K562 (cell line): ENCODE results near the gene UGT3A2. TPM values are rescaled to one million over a fixed set of nuclear protein-coding genes. Genes with fewer than 3 reads are reported as not detected.

Experiments
- ADNP ChIP-seq: fragments of 200-800 bp; sonication (Bioruptor generic); IDR thresholded peaks from 2 replicates; pipeline ENCODE4 v1.6.1; 2016; ENCODE audit warnings: missing genetic modification characterization, missing compliant biosample characterization
- BRF1 ChIP-seq: IDR thresholded peaks from 3 replicates; pipeline ENCODE4 v1.6.1; 2011; ENCODE audit warnings: borderline replicate concordance, mild to moderate bottlenecking; ENCODE audit not compliant: insufficient read length; ENCODE audit errors: extremely low read depth
- CGGBP1 ChIP-seq: fragments of 250-450 bp; sonication (Bioruptor Pico); IDR thresholded peaks from 2 replicates; pipeline ENCODE4 v1.9.0; 2021; ENCODE audit warnings: mild to moderate bottlenecking
- E2F1 ChIP-seq: sonication (generic); formaldehyde crosslinking; IDR thresholded peaks from 2 replicates; pipeline ENCODE4 v1.8.1; 2023; ENCODE audit warnings: mild to moderate bottlenecking, missing genetic modification reagents, moderate library complexity
- EZH2 ChIP-seq: IDR thresholded peaks from 2 replicates; pipeline ENCODE4 v1.6.1; 2012; ENCODE audit warnings: low read depth, mild to moderate bottlenecking, inconsistent platforms, low read length, borderline replicate concordance
- FUS ChIP-seq: fragments of 200-400 bp; formaldehyde crosslinking; optimal IDR thresholded peaks from 2 replicates; pipeline ENCODE3; 2017; ENCODE audit warnings: low read depth, low read length
- GTF2F1 ChIP-seq: IDR thresholded peaks from 2 replicates; pipeline ENCODE4 v1.6.1; 2011; ENCODE audit warnings: low read depth, low read length, improper control_type of control experiment
- HOMEZ ChIP-seq: fragments of 250-450 bp; sonication (Bioruptor Pico); IDR thresholded peaks from 2 replicates; pipeline ENCODE4 v1.4.0; 2020; ENCODE audit warnings: mild to moderate bottlenecking, moderate library complexity
- HOXB6 ChIP-seq: fragments of 250-450 bp; sonication (Bioruptor Pico); IDR thresholded peaks from 2 replicates; pipeline ENCODE4 v1.5.1; 2022; ENCODE audit warnings: mild to moderate bottlenecking, borderline replicate concordance
- HSF4 ChIP-seq: fragments of 250-450 bp; sonication (Bioruptor Pico); IDR thresholded peaks from 2 replicates; pipeline ENCODE4 v2.1.2; 2022; ENCODE audit warnings: mild to moderate bottlenecking, moderate library complexity, borderline replicate concordance
- KDM2B ChIP-seq: fragments of 250-450 bp; sonication (Bioruptor Pico); IDR thresholded peaks from 2 replicates; pipeline ENCODE4 v1.8.0; 2021; ENCODE audit warnings: mild to moderate bottlenecking, moderate library complexity
- MAFG ChIP-seq: fragments of 450-650 bp; conservative IDR thresholded peaks from 2 replicates; pipeline ENCODE4 v1.6.1; 2016; ENCODE audit warnings: missing genetic modification characterization, missing compliant biosample characterization
- MAFK ChIP-seq: IDR thresholded peaks from 2 replicates; pipeline ENCODE4 v1.6.1; 2011; ENCODE audit warnings: low read length, improper control_type of control experiment
- MEF2D ChIP-seq: conservative IDR thresholded peaks from 2 replicates; pipeline ENCODE4 v1.6.1; 2016; ENCODE audit warnings: low read depth, missing genetic modification characterization, missing compliant biosample characterization
- POLR2A ChIP-seq: fragments of 450-650 bp; conservative IDR thresholded peaks from 2 replicates; pipeline ENCODE4 v1.6.1; 2016
- PRPF4 ChIP-seq: fragments of 200-400 bp; formaldehyde crosslinking; IDR thresholded peaks from one replicate; pipeline ENCODE4 v1.6.1; 2017; ENCODE audit warnings: low read length, low read depth, mild to moderate bottlenecking; ENCODE audit not compliant: insufficient read depth, poor library complexity, severe bottlenecking
- SNIP1 ChIP-seq: fragments of 450-650 bp; IDR thresholded peaks from 2 replicates; pipeline ENCODE4 v1.7.1; 2017; ENCODE audit warnings: low read depth, mild to moderate bottlenecking
- TGIF2 ChIP-seq: sonication (generic); formaldehyde crosslinking; IDR thresholded peaks from 2 replicates; pipeline ENCODE4 v1.8.1; 2022; ENCODE audit warnings: mild to moderate bottlenecking, missing genetic modification reagents, moderate library complexity
- TOE1 ChIP-seq, 2 experiments: fragments of 450-650 bp in 1 of 2; sonication (generic) in 1 of 2; formaldehyde crosslinking in 1 of 2; IDR thresholded peaks; 2 replicates each; pipeline versions ENCODE4 v1.7.1 to v1.8.0; 2016 to 2022; ENCODE audit warnings: borderline replicate concordance in 2 of 2, mild to moderate bottlenecking in 2 of 2, antibody characterized with exemption in 1 of 2, inconsistent platforms in 1 of 2, low read depth in 1 of 2, missing genetic modification reagents in 1 of 2, moderate library complexity in 1 of 2
- U2AF1 ChIP-seq: fragments of 200-400 bp; formaldehyde crosslinking; optimal IDR thresholded peaks from 2 replicates; pipeline ENCODE3; 2017; ENCODE audit warnings: mild to moderate bottlenecking, low read depth, low read length, moderate library complexity
- ZBTB2 ChIP-seq: fragments of 450-650 bp; IDR thresholded peaks from 2 replicates; pipeline ENCODE4 v1.6.1; 2016; ENCODE audit warnings: antibody characterized with exemption
- ZNF143 ChIP-seq: sonication (generic); formaldehyde crosslinking; IDR thresholded peaks from 2 replicates; pipeline ENCODE4 v1.9.0; 2022; ENCODE audit warnings: mild to moderate bottlenecking, missing genetic modification reagents
- ZNF589 ChIP-seq: fragments of 200-800 bp; sonication (Bioruptor generic); IDR thresholded peaks from 2 replicates; pipeline ENCODE4 v1.6.1; 2016; ENCODE audit warnings: low read depth, missing genetic modification characterization, missing compliant biosample characterization
- polyA plus RNA-seq, 8 experiments: library from polyadenylated mRNA; depleted of rRNA in 4 of 8; stranded (reverse) in 5 of 8; unstranded in 3 of 8; fragments of >200 nt; fragmentation: Nextera tagmentation in 2 of 8; fragmentation: Illumina TruSeq in 1 of 8; extraction: Ambion mirVana in 2 of 8; extraction: Trizol in 1 of 8; gene quantifications; 2 replicates each; pipeline versions ENCODE4 v1.2.1 to v1.2.3, GENCODE V29; 2011 to 2014; ENCODE audit warnings: inconsistent platforms in 1 of 8, missing spikeins in 1 of 8
- total RNA-seq, 7 experiments: library from RNA; depleted of rRNA in 6 of 7; stranded (reverse); fragments of >200 nt in 6 of 7; fragmentation: Illumina TruSeq in 2 of 7; extraction: Trizol in 2 of 7; gene quantifications; 2 replicates each; pipeline versions ENCODE4 v1.2.1 to v1.2.3, GENCODE V29; 2011 to 2021; ENCODE audit warnings: low replicate concordance in 1 of 7

Gene UGT3A2
- total and polyA plus RNA-seq, 9 of the 15 experiments (the other 6 are each of a cell fraction or from before 2014, with no cell fraction given), result not detected

- TF ChIP-seq E2F1 (CRISPR knock-in tag) (no peak), BRF1 (no peak), ZNF143 (CRISPR knock-in tag) (no peak), MAFK (peak; percentile 74), PRPF4 (no peak), HSF4 (CRISPR knock-in tag) (no peak), POLR2A (no peak), KDM2B (CRISPR knock-in tag) (no peak), HOXB6 (CRISPR knock-in tag) (no peak), HOMEZ (no peak), ADNP (no peak), TGIF2 (no peak), U2AF1 (no peak), SNIP1 (no peak), GTF2F1 (no peak), EZH2 (no peak), MAFG (tag) (peak; percentile 76), CGGBP1 (no peak), ZBTB2 (no peak), FUS (no peak), MEF2D (no peak), ZNF589 (CRISPR knock-in tag) (no peak), TOE1 (IDR thresholded peaks at IDR 0.05; ENCODE audit: borderline replicate concordance) (no peak), TOE1 (CRISPR knock-in tag; IDR thresholded peaks at IDR 0.05; ENCODE audit: borderline replicate concordance, low read depth) (no peak)
- TF ChIP-seq, all 486 proteins: peak for 5
Observed at GRCh38 chr5:36047384-36048160, 19.1 kb downstream of the UGT3A2 start (continued).
